Progenitor cell of endocrine pancreas (in vitro differentiated cells): ENCODE data around the gene KLHL26. TPM values are rescaled to one million over a fixed set of nuclear protein-coding genes. Genes with fewer than 3 reads are reported as not detected.

Source experiments
- DNase-seq: peaks from one replicate; pipeline ENCODE4 v3.0.0; 2021; ENCODE audit warnings: low spot score; ENCODE audit not compliant: unreplicated experiment
- H3K27ac Mint-ChIP-seq: 2 replicates; pipeline ENCODE4 v1.8.0; 2021; ENCODE audit warnings: mild to moderate bottlenecking, moderate library complexity, mixed read lengths
- H3K27me3 Mint-ChIP-seq: 2 replicates; pipeline ENCODE4 v1.8.0; 2021; ENCODE audit warnings: mixed read lengths
- H3K36me3 Mint-ChIP-seq: 2 replicates; pipeline ENCODE4 v1.8.0; 2022; ENCODE audit warnings: mixed read lengths; ENCODE audit not compliant: insufficient read depth
- H3K4me1 Mint-ChIP-seq: 2 replicates; pipeline ENCODE4 v1.8.0; 2021; ENCODE audit warnings: low read depth, mixed read lengths
- H3K4me3 Mint-ChIP-seq: 2 replicates; pipeline ENCODE4 v1.8.0; 2021; ENCODE audit warnings: low read depth, mild to moderate bottlenecking, moderate library complexity, mixed read lengths
- H3K9me3 Mint-ChIP-seq: 2 replicates; pipeline ENCODE4 v1.8.0; 2021; ENCODE audit warnings: low read depth, mixed read lengths
- total RNA-seq: library from RNA; stranded (reverse); gene quantifications from 2 replicates; pipeline ENCODE4 v1.2.1, GENCODE V29; 2021
- TF ChIP-seq, protein P1 (sequence below): fragments of 200-600 bp; sonication (generic); IDR thresholded peaks from one replicate; pipeline ENCODE4 v1.5.0; 2021; ENCODE audit warnings: antibody characterized with exemption, mild to moderate bottlenecking; ENCODE audit not compliant: unreplicated experiment

Gene KLHL26
- total RNA-seq, 1 donor from 2014 or later: 12.3 TPM

DNA sequence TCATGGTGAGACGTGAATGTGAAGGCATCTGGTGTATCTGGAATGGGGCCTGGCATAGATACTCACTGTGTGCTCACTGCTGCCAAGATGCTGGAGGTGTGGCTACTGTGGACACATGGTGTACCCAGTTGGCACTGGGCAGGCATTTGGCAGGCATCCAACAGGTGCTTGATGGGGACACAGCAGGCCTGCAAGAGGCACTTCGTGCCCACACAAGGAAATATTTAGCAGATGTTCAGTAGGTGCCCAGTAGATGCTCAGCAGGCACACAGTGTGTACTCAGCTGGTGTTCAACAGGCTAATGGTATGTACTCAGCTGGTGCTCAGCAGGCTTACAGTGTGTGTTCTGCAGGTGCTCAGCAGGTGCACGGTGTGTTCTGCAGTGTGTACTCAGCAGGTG, 60.9 kb downstream of the KLHL26 start:
- peaks cover 2% of the 10 kb centered on the region for H3K4me1 Mint-ChIP-seq
- H3K27me3 Mint-ChIP-seq: no peaks in the 10 kb centered on the region
- TF ChIP-seq, protein P1, sequence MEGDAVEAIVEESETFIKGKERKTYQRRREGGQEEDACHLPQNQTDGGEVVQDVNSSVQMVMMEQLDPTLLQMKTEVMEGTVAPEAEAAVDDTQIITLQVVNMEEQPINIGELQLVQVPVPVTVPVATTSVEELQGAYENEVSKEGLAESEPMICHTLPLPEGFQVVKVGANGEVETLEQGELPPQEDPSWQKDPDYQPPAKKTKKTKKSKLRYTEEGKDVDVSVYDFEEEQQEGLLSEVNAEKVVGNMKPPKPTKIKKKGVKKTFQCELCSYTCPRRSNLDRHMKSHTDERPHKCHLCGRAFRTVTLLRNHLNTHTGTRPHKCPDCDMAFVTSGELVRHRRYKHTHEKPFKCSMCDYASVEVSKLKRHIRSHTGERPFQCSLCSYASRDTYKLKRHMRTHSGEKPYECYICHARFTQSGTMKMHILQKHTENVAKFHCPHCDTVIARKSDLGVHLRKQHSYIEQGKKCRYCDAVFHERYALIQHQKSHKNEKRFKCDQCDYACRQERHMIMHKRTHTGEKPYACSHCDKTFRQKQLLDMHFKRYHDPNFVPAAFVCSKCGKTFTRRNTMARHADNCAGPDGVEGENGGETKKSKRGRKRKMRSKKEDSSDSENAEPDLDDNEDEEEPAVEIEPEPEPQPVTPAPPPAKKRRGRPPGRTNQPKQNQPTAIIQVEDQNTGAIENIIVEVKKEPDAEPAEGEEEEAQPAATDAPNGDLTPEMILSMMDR: no peak
- no peak overlapping the region for H3K27ac Mint-ChIP-seq
- no peaks in the 10 kb centered on the region for H3K36me3 Mint-ChIP-seq
- H3K4me3 Mint-ChIP-seq: no peak overlapping the region
- DNase-seq: no peak
- H3K9me3 Mint-ChIP-seq: no peaks in the 10 kb centered on the region

DNA sequence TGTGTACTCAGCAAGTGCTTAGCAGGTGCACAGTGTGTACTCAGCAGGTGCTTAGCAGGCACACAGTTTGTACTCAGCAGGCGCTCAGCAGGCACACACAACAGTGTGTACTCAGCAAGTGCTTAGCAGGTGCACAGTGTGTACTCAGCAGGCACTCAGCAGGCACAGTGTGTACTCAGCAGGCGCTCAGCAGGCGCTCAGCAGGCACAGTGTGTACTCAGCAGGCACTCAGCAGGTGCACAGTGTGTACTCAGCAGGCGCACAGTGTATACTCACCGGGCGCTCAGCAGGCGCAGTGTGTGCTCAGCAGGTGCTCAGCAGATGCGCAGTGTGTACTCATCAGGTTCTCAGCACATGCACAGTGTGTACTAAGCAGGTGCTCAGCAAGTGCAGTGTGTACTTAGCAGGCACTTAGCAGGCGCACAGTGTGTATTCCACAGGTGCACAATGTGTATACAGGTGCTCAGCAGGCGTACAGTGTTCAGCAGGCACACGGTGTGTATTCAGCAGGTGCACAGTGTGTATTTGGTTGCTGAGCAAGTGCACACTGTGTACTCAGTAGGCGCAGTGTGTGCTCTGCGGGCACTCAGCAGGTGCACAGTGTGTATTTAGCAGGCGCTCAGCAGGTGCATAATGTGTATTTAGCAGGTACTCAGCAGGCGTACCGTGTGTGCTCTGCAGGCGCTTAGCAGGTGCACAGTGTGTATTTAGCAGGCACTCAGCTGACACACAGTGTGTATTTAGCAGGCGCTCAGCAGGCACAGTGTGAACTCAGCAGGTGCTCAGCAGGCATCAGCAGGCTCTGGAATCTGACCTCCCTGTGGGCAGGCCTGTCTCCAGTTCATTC, 61.7 kb downstream of the KLHL26 start:
- Mint-ChIP-seq H3K27me3 (no peaks in the 10 kb centered on the region), H3K4me3 (no peak overlapping the region), H3K4me1 (peaks cover 2% of the 10 kb centered on the region), H3K36me3 (no peaks in the 10 kb centered on the region), H3K27ac (no peak overlapping the region), H3K9me3 (no peaks in the 10 kb centered on the region)
- TF ChIP-seq, protein P1: no peak
- DNase-seq: no peak

- TF ChIP-seq, protein P1: no peak
- peak overlapping the region; percentile 75 for H3K27ac Mint-ChIP-seq
These were observed 62.7 kb downstream of the KLHL26 start for GRCh38 chr19:18699403-18700054.

DNA sequence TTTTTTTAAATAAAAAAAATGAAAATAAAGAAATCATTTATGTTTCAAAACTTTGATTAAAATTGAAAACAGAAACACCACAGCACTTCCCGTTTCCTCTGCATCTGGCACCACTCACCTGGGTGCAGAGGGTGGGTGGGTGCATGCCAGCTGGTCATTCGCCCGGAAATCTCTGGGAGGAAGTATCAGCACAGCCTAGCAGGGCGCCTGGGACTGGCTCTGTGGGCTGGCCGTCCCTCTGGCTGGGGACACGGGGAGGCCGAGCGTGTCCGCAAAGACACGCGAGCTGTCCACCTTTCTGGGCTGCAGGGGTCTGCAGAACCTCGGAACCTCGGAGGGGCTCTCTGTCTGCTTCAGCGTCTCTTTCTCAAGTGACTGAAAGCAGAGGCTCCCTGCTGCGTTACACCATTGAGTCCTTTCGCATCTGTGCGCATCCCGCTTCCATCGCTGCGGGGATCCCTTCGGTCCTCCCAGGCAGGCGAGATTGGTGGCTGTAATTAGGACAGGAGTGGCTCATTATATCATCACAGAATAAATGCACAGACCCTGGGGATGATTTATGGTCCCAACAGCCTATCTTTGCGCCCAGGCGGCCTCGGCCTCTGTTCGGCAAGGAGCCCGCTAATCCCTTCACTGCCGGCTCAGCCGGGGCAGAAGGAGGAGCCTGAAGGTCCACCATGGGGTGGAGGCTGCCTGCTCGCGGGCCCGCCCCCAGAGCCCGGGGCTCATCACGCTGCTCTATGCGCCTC, 63.8 kb downstream of the KLHL26 start:
- Mint-ChIP-seq H3K36me3 (no peaks in the 10 kb centered on the region), H3K9me3 (no peaks in the 10 kb centered on the region), H3K27me3 (no peaks in the 10 kb centered on the region), H3K4me3 (no peak overlapping the region), H3K4me1 (peaks cover 2% of the 10 kb centered on the region), H3K27ac (no peak overlapping the region)
- DNase-seq: no peak
- TF ChIP-seq, protein P1: no peak

More at GRCh38 chr19:18699403-18700054, 62.7 kb downstream of the KLHL26 start:
- peaks cover 2% of the 10 kb centered on the region for H3K4me1 Mint-ChIP-seq
- no peaks in the 10 kb centered on the region for H3K36me3 Mint-ChIP-seq
- no peak for DNase-seq
- no peaks in the 10 kb centered on the region for H3K27me3 Mint-ChIP-seq
- no peak overlapping the region for H3K4me3 Mint-ChIP-seq
- H3K9me3 Mint-ChIP-seq: no peaks in the 10 kb centered on the region

GRCh38 chr19:18701250-18701608, 64.4 kb downstream of the KLHL26 start:
- no peaks in the 10 kb centered on the region for H3K9me3 Mint-ChIP-seq
- H3K4me3 Mint-ChIP-seq: no peak overlapping the region
- H3K4me1 Mint-ChIP-seq: peaks cover 2% of the 10 kb centered on the region
- DNase-seq: no peak
- no peaks in the 10 kb centered on the region for H3K27me3 Mint-ChIP-seq
- H3K27ac Mint-ChIP-seq: no peak overlapping the region
- TF ChIP-seq, protein P1: no peak
- no peaks in the 10 kb centered on the region for H3K36me3 Mint-ChIP-seq
